K562 (cell line): ENCODE data around the gene HOXA11. TPM values are rescaled to one million over a fixed set of nuclear protein-coding genes. Genes with fewer than 3 reads are reported as not detected.

Experiments
- ATAC-seq: fragments of 200-7000 bp; cut with Tn5 transposase; 3 replicates; pipeline ENCODE4 v1.9.1; 2020; ENCODE audit warnings: moderate library complexity
- BruUV-seq: library from RNA; stranded (reverse); fragments of 400-500 nt; replicated peaks from 2 replicates; lab custom pipeline; 2021; lab: Mats Ljungman, UMichigan
- CTCF ChIA-PET: fragments of 300-600 bp; formaldehyde crosslinking; extraction: SDS; loops from one replicate; lab custom pipeline; 2021; ENCODE audit warnings: low intra/inter-chr PET ratio; lab: Yijun Ruan, JAX
- POLR2A ChIA-PET: fragments of 300-600, 350-650 bp; sonication (Branson Sonifier 250); formaldehyde crosslinking; extraction: SDS; loops from one replicate; lab custom pipeline; 2021; ENCODE audit warnings: antibody characterized with exemption, inconsistent platforms; lab: Yijun Ruan, JAX
- DNase-seq, 4 experiments: peaks; one replicate each; pipeline versions ENCODE4 v3.0.0 to v3.0.0-alpha.2; 2011 to 2018; ENCODE audit warnings: low spot score in 3 of 4, mixed read lengths in 3 of 4; ENCODE audit errors: extremely low read depth in 1 of 4
- FAIRE-seq: peaks from 2 replicates; lab custom pipeline; 2011; peaks lifted over from hg19 to GRCh38; lab: Jason Lieb, UNC
- H2AFZ ChIP-seq: 2 replicates; pipeline ENCODE4 v1.6.0; 2011; ENCODE audit warnings: low read depth, low read length, control low read depth, inconsistent platforms
- H3K27ac ChIP-seq: fragments of 200-600 bp; 3 replicates; pipeline ENCODE4 v1.8.0; 2011; ENCODE audit warnings: low read depth, mild to moderate bottlenecking, control low read depth, inconsistent platforms, low read length, moderate library complexity, mixed read lengths; ENCODE audit errors: extremely low read depth
- H3K27me3 ChIP-seq, 2 experiments: fragments of 300-600 bp in 1 of 2; 2 replicates in 1 of 2; 3 replicates in 1 of 2; pipeline versions ENCODE4 v1.6.0 to v1.8.0; 2011; ENCODE audit warnings: inconsistent platforms in 2 of 2, low read length in 2 of 2, mild to moderate bottlenecking in 1 of 2, mixed read lengths in 1 of 2, moderate library complexity in 1 of 2; ENCODE audit not compliant: control insufficient read depth in 2 of 2, insufficient read depth in 2 of 2
- H3K36me3 ChIP-seq: fragments of 300-600 bp; 3 replicates; pipeline ENCODE4 v1.8.0; 2011; ENCODE audit warnings: mild to moderate bottlenecking, low read length, inconsistent platforms; ENCODE audit not compliant: control insufficient read depth, insufficient read depth
- H3K4me1 ChIP-seq, 2 experiments: fragments of 200-600 bp in 1 of 2; replicated peaks in 1 of 2; 2 replicates in 1 of 2; 3 replicates in 1 of 2; pipeline versions ENCODE4 v1.5.1 to v1.8.0; 2011; ENCODE audit warnings: inconsistent platforms in 2 of 2, low read length in 2 of 2, mild to moderate bottlenecking in 1 of 2, mixed read lengths in 1 of 2, moderate library complexity in 1 of 2; ENCODE audit not compliant: control insufficient read depth in 2 of 2, insufficient read depth in 2 of 2
- H3K4me2 ChIP-seq: 2 replicates; pipeline ENCODE4 v1.6.1; 2011; ENCODE audit warnings: low read length, control low read depth, inconsistent platforms, mixed read lengths; ENCODE audit not compliant: insufficient read depth
- H3K4me3 ChIP-seq: fragments of 200-600 bp; sonication (generic), shearing (Covaris generic); 2 replicates; pipeline ENCODE4 v1.5.1; 2016; ENCODE audit warnings: control low read depth, inconsistent platforms
- H3K79me2 ChIP-seq: fragments of 200-600 bp; 3 replicates; pipeline ENCODE4 v1.8.0; 2011; ENCODE audit warnings: low read length, inconsistent platforms; ENCODE audit not compliant: control insufficient read depth, insufficient read depth
- H3K9ac ChIP-seq, 2 experiments: 2 replicates each; pipeline versions ENCODE4 v1.6.0 to v1.6.1; 2011; ENCODE audit warnings: low read depth in 2 of 2, low read length in 2 of 2, control low read depth in 1 of 2, inconsistent platforms in 1 of 2, mild to moderate bottlenecking in 1 of 2, mixed read lengths in 1 of 2; ENCODE audit not compliant: insufficient read depth in 1 of 2
- H3K9me1 ChIP-seq: one replicate; pipeline ENCODE4 v1.6.0; 2011; ENCODE audit warnings: inconsistent platforms, mild to moderate bottlenecking, low read length, moderate library complexity; ENCODE audit not compliant: control insufficient read depth, insufficient read depth
- H3K9me3 ChIP-seq: replicated peaks from 2 replicates; pipeline ENCODE4 v1.5.1; 2011; ENCODE audit warnings: low read depth, low read length, inconsistent platforms; ENCODE audit not compliant: control insufficient read depth, insufficient read depth
- H4K20me1 ChIP-seq: replicated peaks from 2 replicates; pipeline ENCODE4 v1.6.1; 2011; ENCODE audit warnings: low read length, inconsistent platforms, mixed read lengths; ENCODE audit not compliant: control insufficient read depth, insufficient read depth
- GMEB1 ChIP-seq: fragments of 250-450 bp; sonication (Bioruptor Pico); IDR thresholded peaks from 2 replicates; pipeline ENCODE4 v1.4.0; 2020; ENCODE audit warnings: mild to moderate bottlenecking
- TRIM24 ChIP-seq, 2 experiments: fragments of 450-650 bp; IDR thresholded peaks; 2 replicates each; pipeline ENCODE4 v1.6.1; 2016
- ZNF764 ChIP-seq: fragments of 250-450 bp; sonication (Bioruptor Pico); IDR thresholded peaks from 2 replicates; pipeline ENCODE4 v1.4.0; 2020; ENCODE audit warnings: low read depth, mild to moderate bottlenecking, moderate library complexity
- ZNF778 ChIP-seq: fragments of 450-650 bp; formaldehyde crosslinking; IDR thresholded peaks from 2 replicates; pipeline ENCODE4 v1.4.0; 2020; ENCODE audit warnings: mild to moderate bottlenecking, moderate library complexity
- WGBS: fragments of 100-300 bp; shearing (Covaris generic); methylation state at CpG from one replicate; pipeline ENCODE4 v1.1.6; 2016; ENCODE audit warnings: low coverage, mixed read lengths; ENCODE audit not compliant: insufficient coverage; ENCODE audit errors: missing lambda C conversion rate; 5-methylcytosine and 5-hydroxymethylcytosine counted together
- in situ Hi-C: fragments of 300-500 bp; cut with MboI; formaldehyde crosslinking; loops from 4 replicates; pipeline ENCODE4 v1.15.0; 2018; ENCODE audit warnings: inconsistent platforms, mixed read lengths
- intact Hi-C: fragments of 100-400 bp; cut with micrococcal nuclease; formaldehyde crosslinking; loops from 2 replicates; pipeline ENCODE4 v1.14.2; 2022
- polyA plus RNA-seq, 8 experiments: library from polyadenylated mRNA; depleted of rRNA in 4 of 8; stranded (reverse) in 5 of 8; unstranded in 3 of 8; fragments of >200 nt; fragmentation: Nextera tagmentation in 2 of 8; fragmentation: Illumina TruSeq in 1 of 8; extraction: Ambion mirVana in 2 of 8; extraction: Trizol in 1 of 8; gene quantifications; 2 replicates each; pipeline versions ENCODE4 v1.2.1 to v1.2.3, GENCODE V29; 2011 to 2014; ENCODE audit warnings: inconsistent platforms in 1 of 8, missing spikeins in 1 of 8
- total RNA-seq, 7 experiments: library from RNA; depleted of rRNA in 6 of 7; stranded (reverse); fragments of >200 nt in 6 of 7; fragmentation: Illumina TruSeq in 2 of 7; extraction: Trizol in 2 of 7; gene quantifications; 2 replicates each; pipeline versions ENCODE4 v1.2.1 to v1.2.3, GENCODE V29; 2011 to 2021; ENCODE audit warnings: low replicate concordance in 1 of 7
- TF ChIP-seq, protein P1 (sequence below): fragments of 250-450 bp; sonication (Bioruptor Pico); IDR thresholded peaks from 2 replicates; pipeline ENCODE4 v1.5.0; 2021; ENCODE audit warnings: mild to moderate bottlenecking, moderate library complexity
- TF ChIP-seq, protein P2 (sequence below): sonication (generic); formaldehyde crosslinking; IDR thresholded peaks from 2 replicates; pipeline ENCODE4 v1.8.0; 2023; ENCODE audit warnings: mild to moderate bottlenecking, missing genetic modification reagents

HOXA11 gene
- total and polyA plus RNA-seq, 9 of the 15 experiments (the other 6 are each of a cell fraction or from before 2014, with no cell fraction given), result not detected

GRCh38 chr7:27161721-27162560 is 23.1 kb downstream of the HOXA11 start:
- DNase-seq, result no peak
- no peak for FAIRE-seq
- 5% methylated on average over 14 of the region's 30 CpGs for WGBS
- Histone ChIP-seq H3K27ac (no peak overlapping the region), H3K27me3 (peaks cover 24 to 77% of the 10 kb centered on the region in 2 experiments), H4K20me1 (no peaks in the 10 kb centered on the region), H3K4me3 (no peak overlapping the region), H3K79me2 (no peaks in the 10 kb centered on the region), H3K4me1 (peaks cover 0 to 26% of the 10 kb centered on the region in 2 experiments; a peak in 2 of 5 replicates), H3K36me3 (no peaks in the 10 kb centered on the region), H3K9me3 (no peaks in the 10 kb centered on the region), H2AFZ (no peak overlapping the region), H3K9ac (no peak overlapping the region), H3K9me1 (no peaks in the 10 kb centered on the region), H3K4me2 (no peak overlapping the region)
- POLR2A ChIA-PET, result interaction anchor here (0.6 to 1.5 kb wide), 3 partner anchors 18 to 475 kb away, joined by 3 to 4 read pairs (median 3); partner anchors contain the start of gene HOXA5
- TF ChIP-seq, protein P1, sequence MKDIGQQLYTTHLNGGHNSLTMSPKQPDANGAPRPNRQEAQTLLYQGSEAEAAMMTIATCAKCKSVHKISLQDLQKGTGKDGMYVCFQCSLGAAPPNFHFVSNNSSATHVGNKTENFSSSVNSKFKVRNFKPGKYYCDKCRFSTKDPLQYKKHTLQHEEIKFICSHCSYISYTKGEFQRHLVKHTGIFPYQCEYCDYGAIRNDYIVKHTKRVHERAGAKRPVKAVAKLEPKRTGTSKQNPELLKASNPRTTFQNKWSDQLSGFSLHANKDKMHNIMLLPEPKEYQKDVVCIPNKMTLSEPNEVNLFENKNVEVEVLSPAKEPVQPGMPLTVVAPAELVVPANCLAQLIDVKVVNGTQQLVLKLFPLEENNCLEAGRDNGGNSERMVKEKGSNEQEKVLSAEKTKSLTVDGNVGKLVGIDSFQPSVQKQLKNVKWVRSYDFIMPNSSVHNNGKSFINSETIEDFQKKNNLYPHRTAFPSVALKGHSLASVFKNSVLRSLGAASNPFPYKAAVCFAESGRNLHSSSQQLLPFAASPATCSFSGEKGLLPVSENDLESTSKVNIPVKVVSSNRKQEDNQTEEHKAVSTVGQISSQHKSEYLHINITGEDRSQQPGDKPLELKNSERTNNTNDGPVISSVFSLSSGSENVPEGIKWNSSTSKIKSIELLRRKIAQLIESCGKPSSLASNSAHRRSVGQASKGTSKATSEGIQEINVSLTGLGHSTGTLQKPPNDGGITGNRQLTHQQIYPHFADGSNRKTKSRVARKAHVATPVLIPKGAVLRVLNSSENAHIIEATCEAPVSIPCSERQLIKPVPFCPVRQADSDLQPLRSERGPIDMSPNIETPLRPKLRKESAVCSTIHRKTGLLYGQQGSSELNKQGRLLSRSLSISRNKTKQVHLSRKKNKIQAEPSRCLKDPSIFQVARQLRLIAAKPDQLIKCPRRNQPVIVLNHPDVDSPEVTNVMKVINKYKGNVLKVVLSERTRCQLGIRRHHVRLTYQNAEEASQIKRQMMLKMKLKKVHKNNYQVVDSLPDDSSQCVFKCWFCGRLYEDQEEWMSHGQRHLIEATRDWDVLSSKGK (CRISPR knock-in tag), result no peak
- no peak for TF ChIP-seq GMEB1 (CRISPR knock-in tag)
- TF ChIP-seq, protein P2, sequence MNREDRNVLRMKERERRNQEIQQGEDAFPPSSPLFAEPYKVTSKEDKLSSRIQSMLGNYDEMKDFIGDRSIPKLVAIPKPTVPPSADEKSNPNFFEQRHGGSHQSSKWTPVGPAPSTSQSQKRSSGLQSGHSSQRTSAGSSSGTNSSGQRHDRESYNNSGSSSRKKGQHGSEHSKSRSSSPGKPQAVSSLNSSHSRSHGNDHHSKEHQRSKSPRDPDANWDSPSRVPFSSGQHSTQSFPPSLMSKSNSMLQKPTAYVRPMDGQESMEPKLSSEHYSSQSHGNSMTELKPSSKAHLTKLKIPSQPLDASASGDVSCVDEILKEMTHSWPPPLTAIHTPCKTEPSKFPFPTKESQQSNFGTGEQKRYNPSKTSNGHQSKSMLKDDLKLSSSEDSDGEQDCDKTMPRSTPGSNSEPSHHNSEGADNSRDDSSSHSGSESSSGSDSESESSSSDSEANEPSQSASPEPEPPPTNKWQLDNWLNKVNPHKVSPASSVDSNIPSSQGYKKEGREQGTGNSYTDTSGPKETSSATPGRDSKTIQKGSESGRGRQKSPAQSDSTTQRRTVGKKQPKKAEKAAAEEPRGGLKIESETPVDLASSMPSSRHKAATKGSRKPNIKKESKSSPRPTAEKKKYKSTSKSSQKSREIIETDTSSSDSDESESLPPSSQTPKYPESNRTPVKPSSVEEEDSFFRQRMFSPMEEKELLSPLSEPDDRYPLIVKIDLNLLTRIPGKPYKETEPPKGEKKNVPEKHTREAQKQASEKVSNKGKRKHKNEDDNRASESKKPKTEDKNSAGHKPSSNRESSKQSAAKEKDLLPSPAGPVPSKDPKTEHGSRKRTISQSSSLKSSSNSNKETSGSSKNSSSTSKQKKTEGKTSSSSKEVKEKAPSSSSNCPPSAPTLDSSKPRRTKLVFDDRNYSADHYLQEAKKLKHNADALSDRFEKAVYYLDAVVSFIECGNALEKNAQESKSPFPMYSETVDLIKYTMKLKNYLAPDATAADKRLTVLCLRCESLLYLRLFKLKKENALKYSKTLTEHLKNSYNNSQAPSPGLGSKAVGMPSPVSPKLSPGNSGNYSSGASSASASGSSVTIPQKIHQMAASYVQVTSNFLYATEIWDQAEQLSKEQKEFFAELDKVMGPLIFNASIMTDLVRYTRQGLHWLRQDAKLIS (CRISPR knock-in tag), result no peak
- no peak for TF ChIP-seq ZNF778 (CRISPR knock-in tag)
- TF ChIP-seq ZNF764 (CRISPR knock-in tag), result no peak
- TF ChIP-seq TRIM24 (IDR thresholded peaks at IDR 0.05), result no peak
- in situ Hi-C loops, result loop anchor here (25.0 kb wide), 3 partner anchors 650 to 1275 kb away; no protein-coding TSS in a partner anchor
- no TSS peak for BruUV-seq
- intact Hi-C loops, result loop anchor here (2.0 to 5.0 kb wide), 5 partner anchors 300 to 1270 kb away; partner anchors contain the start of genes SKAP2 and SNX10
- CTCF ChIA-PET, result interaction anchor here (0.6 to 2.5 kb wide), 5 partner anchors 36 to 792 kb away, joined by 3 to 16 read pairs (median 3); no protein-coding TSS in a partner anchor
- no peak for ATAC-seq
